ENCODE results near the gene PPARA.

The PPARA gene

GRCh38 chr22:46280999-46281623, 130.8 kb downstream of the PPARA start:
- FAIRE-seq, result no peak

DNA sequence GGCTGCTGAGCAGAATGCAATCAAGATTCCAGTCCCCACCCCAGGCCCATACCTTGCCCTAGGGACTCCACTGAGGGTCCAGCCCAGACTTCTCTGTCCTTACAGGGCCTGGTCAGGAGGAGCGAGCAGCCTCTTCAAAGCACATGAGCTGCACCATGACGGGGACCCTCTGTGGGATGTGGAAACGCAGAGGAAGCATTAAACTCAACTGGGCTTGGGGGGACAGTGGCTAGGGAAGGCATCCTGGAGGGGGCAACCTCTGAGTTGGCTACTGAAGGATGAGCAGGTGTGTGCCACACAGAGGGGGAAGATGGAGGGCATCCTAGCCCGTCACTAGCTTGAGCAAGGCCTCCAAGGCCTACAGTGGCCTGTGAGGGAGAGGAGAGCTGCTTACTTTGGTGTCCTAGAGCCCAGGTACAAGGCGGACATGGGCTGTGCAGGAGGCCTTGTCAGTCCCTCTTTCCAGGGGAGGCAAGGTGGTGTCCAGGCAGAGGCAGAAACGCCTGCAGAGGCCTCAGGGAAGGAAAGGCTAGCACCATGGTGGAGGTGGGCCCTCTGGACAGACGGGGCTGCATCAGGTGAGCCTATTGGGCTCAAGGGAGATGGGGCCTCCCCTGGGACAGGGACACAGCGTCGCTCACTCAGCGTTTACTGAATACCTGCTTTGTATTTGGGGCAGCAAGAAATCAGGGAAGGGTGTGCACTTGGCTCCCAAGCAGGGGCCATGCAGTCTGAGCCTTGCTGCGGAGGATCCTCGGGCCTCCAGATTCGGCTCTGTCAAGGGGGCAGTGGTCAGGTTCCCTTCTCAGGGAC, 131.7 kb downstream of the PPARA start:
- no peak for FAIRE-seq

- FAIRE-seq, result no peak
Observed at GRCh38 chr22:46286006-46286405, 135.7 kb downstream of the PPARA start.

DNA sequence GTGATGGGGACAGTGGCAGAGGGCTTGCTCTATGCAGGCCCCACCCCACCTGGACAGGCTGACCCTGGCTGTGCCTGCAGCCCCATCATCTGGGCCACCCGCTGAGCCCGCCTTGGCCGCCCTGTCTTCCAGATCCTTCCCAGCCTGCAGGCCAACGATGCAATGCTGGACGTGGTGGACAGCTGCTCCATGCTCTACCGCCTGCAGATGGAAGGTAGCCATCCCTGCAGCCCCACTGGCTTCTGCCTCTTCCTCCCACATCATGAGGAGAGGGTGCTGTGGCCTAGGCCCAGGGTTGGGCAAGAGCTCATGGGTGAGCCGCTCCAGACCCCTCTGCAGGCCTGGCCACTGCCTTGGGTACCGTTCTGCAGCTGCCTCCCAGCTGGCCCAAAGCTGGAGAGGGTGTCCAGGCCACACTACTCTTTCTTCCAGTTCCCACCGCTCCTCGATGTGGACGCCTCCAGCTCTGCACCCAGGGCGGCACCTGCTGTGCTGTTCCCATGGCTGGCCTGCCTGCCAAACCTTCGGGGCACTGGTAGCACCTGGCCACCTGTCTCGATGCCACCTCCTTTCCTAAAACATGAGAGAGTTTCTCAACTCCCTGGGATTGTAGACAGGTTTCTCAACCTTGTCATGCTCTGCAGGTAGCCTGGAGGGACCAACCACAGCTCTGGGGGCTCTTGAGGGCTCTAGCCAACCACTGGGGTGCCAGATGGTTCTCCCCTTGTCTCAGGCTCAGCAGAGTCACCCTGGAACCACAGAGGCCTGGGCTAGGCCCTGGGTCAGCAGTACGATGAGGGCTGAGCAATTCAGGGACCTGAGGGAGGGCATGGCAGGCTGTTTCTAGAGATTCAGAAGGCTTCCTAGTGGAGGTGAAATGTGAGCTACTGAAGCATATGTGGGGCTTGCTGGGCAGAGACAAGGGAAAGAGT, 136.9 kb downstream of the PPARA start:
- FAIRE-seq, result no peak

GRCh38 chr22:46287873-46288751, 137.8 kb downstream of the PPARA start:
- FAIRE-seq, result no peak

GRCh38 chr22:46288846-46289243, 138.5 kb downstream of the PPARA start:
- FAIRE-seq, result no peak

- no peak for FAIRE-seq
Observed at GRCh38 chr22:46289244-46289891, 139.0 kb downstream of the PPARA start.

GRCh38 chr22:46290121-46290842, 140.0 kb downstream of the PPARA start:
- FAIRE-seq, result no peak

GRCh38 chr22:46290843-46291785, 140.8 kb downstream of the PPARA start:
- FAIRE-seq, result no peak

DNA sequence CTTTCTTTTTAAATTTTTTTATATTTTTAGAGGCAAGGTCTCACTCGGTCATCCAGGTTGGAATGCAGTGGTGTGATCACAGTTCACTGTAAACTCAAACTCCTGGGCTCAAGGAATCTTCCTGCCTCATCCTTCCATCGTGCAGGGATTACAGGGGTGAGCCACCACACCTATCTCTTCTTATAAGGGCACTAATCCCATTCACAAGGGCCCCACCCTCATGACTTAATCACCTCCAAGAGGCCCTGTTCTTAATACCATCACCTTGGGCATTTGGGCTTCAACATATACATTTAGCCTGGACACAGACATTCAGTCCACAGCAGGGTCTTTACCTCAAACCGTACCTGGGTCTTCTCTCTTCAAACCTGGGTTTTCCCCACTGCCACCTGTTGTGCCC, 141.8 kb downstream of the PPARA start:
- no peak for FAIRE-seq

- FAIRE-seq, result no peak
Observed at GRCh38 chr22:46292732-46293131, 142.4 kb downstream of the PPARA start.

Measured in G401.6 (cell line).